HG03025 (cell line): ENCODE data around the gene ZNF578.
A peak's percentile ranks its signal among the peaks of the same experiment; 100 is the strongest.
"Not testable (repeated sequence)": the region's sequence is repeated elsewhere in the genome, so short reads cannot be mapped to it uniquely, and the experiment has no call there.

ENCODE experiments used
- ATAC-seq: cut with Tn5 transposase; IDR thresholded peaks from one replicate; pipeline ENCODE4 v1.9.1; 2021; ENCODE audit warnings: mild to moderate bottlenecking, moderate library complexity; ENCODE audit not compliant: unreplicated experiment, low FRiP score

ZNF578 gene

DNA sequence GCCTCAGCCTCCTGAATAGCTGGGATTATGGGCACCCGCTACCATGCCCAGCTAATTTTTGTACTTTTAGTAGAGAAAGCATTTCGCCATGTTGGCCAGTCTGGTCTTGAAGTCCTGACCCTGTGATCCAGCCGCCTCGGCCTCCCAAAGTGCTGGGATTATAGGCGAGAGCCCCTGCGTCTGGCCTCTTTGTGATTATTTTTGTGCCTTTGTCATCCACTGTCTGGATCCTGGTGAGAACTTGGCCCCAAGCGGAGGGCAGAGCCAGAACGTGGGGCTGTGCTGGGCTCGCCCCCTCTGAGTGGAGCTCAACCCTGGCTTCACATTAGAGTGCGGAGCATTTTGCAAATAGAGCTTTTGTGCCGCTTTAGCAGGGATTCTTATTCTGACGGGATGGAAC lies 47.6 kb downstream of the ZNF578 start:
- ATAC-seq = not testable (repeated sequence)

DNA sequence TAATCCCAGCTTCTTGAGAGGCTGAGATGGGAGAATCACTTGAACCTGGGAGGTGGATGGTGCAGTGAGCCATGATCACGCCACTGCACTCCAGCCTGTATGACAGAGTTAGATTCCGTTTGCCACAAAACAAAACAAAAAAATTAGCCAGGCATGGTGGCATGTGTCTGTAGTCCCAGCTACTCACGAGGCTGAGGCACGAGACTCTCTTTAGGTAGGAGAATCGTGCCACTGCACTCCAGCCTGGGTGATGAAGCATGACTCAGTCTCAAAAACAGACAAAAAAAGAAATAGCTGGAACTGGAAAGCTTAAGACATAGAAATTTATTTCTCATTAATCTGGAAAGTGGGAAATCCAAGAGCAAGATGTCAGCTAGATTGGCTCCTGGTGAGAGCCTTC lies 53.9 kb downstream of the ZNF578 start:
- ATAC-seq = no peak

- ATAC-seq = no peak
Observed at GRCh38 chr19:52516191-52516590, 62.8 kb downstream of the ZNF578 start.

GRCh38 chr19:52518646-52519045 lies 65.3 kb downstream of the ZNF578 start:
- no peak for ATAC-seq

DNA sequence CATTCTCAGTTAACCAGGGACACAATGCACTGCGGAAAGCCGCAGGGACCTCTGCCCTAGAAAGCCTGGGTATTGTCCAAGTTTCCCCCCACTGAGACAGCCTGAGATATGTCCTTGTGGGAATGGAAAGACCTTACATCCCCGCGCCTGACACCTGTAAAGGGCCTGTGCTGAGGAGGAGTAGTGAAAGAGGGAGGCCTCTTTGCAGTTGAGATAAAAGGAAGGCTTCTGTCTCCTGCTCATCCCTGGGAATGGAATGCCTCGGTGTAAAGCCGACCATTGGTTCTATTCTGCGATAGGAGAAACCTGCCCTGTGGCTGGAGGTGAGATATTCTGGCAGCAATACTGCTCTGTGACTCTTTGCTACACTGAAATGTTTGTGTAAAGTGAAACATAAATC lies 65.8 kb downstream of the ZNF578 start:
- ATAC-seq = not testable (repeated sequence)

DNA sequence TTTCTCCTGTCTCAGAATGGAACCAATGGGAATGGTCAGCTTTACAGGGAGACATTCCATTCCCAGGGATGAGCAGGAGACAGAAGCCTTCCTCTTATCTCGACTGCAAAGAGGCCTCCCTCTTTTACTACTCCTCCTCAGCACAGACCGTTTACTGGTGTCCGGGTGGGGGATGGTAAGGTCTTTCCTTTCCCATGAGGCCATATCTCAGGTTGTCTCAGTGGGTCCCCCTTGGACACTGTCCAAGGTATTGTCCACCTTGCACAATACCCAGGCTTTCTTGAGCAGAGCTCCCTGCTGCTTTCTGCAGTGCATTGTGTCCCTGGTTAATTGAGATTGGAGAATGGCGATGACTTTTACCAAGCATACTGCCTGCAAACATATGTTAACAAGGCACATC lies 66.7 kb downstream of the ZNF578 start:
- ATAC-seq = no peak

DNA sequence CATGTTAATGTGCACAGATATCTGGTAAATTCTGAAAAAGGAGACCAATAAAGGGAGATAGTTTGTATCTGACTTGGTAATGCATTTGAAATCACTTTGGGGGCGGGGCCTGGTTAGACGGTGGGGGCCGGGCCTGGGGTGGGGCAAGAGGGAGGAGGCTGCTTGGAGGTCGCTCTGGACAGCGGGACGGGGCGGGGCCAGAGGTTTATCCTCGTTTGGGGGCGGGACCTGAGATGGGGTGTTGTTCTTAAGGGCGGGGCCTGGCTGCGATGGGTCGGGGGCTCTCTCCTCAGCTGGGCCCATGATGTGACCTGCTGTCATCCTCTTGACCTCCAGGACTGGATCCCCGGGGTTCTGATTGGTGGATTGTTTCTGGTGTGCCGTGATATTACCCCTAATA lies 69.2 kb downstream of the ZNF578 start:
- ATAC-seq = no peak

GRCh38 chr19:52524086-52524485 lies 70.7 kb downstream of the ZNF578 start:
- no peak for ATAC-seq

DNA sequence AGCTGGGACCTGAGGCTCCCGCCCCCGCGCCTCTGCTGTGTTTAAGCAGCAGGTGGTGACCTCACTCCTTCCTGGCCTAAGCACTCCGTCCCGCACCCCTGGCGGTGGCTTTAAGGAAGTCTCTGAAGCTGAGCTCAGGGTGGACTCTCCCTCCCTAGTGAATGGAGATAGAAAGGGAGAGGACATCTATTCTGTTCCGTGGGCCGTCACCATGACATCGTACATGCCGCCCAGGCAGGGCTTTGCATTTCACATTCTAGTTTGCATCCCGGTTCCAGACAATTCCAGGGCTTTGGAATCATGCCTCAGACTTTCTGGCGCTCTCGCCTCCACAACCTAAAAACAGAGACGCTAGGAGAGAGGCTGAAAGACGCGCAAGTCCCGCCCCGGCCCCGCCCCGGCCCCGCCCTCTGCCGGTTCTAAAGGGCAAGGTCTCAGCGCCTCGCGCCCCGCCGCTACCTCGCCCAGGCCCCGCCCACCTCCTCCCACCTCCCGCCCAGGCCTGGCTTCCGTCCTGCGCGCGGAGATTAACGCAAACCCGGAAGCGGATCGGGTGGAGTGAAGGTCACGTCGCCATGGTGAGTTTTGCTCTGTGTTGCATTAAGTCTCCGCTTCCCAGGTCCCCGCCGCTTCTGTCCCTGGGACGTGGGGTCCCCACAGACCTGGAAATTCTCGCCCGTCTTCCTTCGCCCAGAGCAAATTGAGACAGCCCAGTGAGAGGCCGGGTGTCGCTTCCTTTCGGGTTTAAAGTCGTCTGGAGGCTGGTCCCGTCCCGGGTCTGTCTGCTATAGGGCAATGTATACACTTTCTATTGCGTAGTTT lies 74.0 kb downstream of the ZNF578 start, which contains the start of gene ZNF808:
ZNF808 (plus strand) TSS at position 535 of the 822 bp plus-strand sequence. CDS start 15,617 bp downstream, outside the sequence.
- ATAC-seq = peak; percentile 76

DNA sequence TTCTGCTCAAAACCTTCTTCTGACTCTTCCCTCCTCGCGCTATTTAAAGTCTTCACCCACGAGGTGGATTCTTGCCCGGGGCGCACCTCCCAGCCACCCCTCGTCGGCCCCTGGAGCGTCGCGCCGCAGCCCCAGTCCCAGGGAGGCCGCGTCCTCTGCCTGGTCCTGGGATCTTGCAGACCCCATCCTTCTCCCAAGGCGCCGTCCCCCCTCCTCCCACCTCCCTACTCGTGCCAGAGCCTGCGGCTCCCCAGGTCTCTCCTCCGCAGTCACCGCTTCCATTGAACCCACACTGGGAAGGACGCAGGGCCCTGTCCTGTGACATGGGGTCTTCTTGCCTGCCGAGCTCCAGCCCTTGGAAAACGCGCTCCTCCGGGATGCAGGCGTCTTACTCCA lies 74.6 kb downstream of the ZNF578 start:
- peak; percentile 23 for ATAC-seq

DNA sequence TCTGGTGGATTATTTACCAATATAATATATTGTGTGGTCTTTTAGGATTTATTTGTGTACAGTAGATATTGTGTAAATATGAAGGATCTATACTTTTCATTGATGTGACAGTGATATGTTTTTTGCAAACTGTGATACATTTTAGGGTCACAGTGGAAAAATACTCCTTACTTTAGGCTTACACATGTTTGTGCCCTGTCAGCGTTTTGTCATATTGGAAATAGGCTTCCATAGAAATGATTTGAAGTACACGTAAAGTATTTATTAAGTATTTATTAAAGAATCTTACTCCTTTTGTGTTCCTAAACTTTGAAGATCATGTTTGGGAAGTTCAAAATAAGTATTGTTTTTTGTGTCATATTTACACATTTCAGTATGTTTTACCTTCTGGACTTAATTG lies 79.1 kb downstream of the ZNF578 start:
- no peak for ATAC-seq

DNA sequence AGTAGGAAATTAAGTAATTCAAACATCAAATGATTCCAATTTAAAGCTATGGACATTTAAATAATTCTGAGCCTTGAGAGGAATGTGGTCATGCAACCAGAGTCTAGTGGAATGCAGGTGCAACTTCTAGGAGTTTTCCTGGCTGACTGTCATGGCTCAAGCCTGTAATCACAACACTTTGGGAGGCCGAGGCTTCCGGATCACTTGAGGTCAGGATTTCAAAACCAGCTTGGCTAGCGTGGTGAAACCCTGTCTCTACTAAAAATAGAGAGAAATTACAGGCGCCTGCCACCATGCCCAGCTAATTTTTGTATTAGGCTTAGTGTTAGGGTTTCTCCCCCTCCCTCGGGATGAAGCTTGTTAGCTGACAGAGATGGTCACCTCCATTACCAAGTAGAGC lies 80.5 kb downstream of the ZNF578 start:
- no peak for ATAC-seq

- not testable (repeated sequence) for ATAC-seq
Observed at GRCh38 chr19:52535385-52535770, 82.0 kb downstream of the ZNF578 start.

GRCh38 chr19:52535771-52536447 lies 82.6 kb downstream of the ZNF578 start:
- ATAC-seq = peak; percentile 70

- ATAC-seq = peak; percentile 20
Observed at GRCh38 chr19:52536448-52536800, 83.1 kb downstream of the ZNF578 start.

GRCh38 chr19:52538815-52539214 lies 85.5 kb downstream of the ZNF578 start:
- ATAC-seq = not testable (repeated sequence)

DNA sequence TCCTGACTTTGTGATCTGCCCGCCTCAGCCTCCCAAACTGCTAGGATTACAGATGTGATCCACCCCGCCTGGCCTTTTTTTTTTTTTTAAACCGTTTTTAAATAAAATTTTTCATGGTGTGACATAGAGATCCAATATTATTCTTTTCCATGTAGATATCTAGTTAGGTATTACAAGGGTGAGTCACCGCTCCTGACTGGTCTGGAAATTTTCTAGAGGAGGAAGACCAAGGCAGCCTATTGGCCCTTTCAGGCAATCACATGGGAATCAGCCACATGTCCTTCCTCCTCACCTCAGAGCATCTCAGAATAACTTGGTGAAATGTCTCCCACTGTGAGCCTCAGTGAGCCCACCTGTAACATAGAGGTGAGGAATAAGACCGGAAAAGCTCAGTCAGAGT lies 87.8 kb downstream of the ZNF578 start:
- not testable (repeated sequence) for ATAC-seq

GRCh38 chr19:52541608-52542007 lies 88.3 kb downstream of the ZNF578 start:
- ATAC-seq = no peak

DNA sequence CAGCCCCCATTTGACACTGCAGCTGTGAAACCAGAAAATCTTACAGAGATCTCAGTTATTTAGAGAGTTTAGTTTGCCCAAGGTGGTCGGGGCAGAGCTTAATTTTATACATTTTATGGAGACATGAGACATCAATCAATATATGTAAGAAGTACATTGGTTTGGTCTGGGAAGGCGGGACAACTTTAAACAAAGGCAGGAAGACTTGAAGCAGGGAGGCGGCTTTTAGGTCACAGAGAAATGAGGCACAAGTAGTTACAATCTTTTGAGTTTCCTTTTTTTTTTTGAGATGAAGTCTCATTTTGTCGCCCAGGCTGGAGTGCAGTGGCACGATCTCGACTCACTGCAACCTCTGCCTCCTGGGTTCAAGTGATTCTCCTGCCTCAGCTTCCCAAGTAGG lies 89.2 kb downstream of the ZNF578 start:
- not testable (repeated sequence) for ATAC-seq

- ATAC-seq = no peak
Observed at GRCh38 chr19:52542984-52543664, 89.8 kb downstream of the ZNF578 start.

DNA sequence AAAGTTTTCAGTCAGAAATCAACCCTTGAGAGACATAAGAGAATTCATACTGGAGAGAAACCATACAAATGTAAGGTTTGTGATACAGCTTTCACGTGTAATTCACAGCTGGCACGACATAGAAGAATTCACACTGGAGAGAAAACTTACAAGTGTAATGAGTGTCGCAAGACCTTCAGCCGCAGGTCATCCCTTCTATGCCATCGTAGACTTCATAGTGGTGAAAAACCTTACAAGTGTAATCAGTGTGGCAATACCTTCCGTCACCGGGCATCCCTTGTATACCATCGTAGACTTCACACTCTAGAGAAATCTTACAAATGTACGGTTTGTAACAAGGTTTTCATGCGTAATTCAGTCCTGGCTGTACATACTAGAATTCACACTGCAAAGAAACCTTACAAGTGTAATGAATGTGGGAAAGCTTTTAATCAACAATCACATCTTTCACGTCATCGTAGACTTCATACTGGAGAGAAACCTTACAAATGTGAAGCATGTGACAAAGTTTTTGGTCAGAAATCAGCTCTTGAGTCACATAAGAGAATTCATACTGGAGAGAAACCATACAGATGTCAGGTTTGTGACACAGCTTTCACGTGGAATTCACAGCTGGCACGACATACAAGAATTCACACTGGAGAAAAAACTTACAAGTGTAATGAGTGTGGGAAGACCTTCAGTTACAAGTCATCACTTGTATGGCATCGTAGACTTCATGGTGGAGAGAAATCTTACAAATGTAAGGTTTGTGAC lies 101.0 kb downstream of the ZNF578 start:
- ATAC-seq = no peak
